Measurements from ENCODE around the gene CAPN5. TPM values are rescaled to one million over a fixed set of nuclear protein-coding genes. Genes with fewer than 3 reads are reported as not detected.
"Not testable (repeated sequence)": the region's sequence is repeated elsewhere in the genome, so short reads cannot be mapped to it uniquely, and the experiment has no call there.

The CAPN5 gene
- total RNA-seq, result 30.4 TPM

DNA sequence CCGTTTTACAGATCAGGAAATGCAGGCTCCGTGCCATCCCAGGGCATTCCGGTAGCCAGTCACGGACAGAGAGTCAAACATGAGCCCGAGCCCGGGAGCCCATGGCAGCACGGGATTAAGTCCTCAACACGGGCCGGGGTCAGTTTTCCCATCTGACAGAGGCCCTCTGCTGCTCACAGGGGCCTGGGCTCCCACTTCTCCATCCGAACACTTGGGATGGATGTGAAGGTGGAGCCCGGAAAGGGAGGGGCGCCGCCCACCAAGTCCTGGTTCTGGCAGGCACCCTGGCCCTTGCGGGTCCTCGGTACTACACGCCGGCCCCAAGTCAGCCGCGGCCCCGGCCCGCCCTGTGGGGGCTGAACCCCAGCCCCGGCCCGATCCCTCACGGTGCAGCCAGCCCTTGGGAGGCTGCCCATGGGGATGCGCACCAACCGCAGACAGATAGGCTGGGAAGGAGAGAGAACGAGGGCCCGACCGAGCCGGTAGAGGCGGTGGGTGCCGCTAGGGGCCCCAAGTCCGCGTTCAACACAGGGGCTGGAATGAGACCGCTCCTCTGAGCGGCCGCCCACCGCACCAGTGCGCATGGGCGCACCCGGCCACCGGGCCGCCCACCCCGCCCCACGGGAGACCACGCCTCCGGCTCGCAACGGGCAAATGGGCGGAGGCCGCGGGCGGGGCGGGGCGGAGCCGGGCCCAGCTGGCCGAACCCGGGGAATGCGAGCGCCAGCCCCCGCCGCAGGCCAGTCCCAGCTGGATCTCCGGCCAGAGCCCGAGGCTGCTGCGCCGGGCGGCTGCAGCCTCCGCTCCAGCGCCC lies at the start of gene CAPN5:
CAPN5 (plus strand) TSS at position 743 of the 814 bp plus-strand sequence. CDS start 17,916 bp downstream, outside the sequence.
- peak; percentile 93 for ATAC-seq

DNA sequence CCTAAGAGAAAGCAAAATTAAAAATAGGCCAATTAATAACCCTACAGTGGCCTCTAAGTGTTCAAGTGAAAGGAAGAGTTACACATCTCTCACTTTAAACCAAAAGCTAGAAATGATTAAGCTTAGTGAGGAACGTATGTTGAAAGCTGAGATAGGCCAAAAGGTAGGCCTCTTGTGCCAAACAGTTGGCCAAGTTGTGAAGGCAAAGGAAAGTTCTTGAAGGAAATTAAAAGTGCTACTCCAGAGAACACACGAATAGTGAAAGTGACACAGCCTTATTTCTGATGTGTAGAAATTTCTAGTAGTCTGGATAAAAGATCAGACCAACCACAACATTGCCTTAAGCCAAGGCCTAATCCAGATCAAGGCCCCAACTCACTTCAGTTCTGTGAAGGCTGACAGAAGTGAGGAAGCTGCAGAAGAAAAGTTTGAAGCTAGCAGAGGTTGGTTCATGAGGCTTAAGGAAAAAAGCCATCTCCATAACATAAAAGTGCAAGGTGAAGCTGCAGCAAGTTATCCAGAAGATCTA lies 48.3 kb upstream of the CAPN5 start:
- not testable (repeated sequence) for ATAC-seq

DNA sequence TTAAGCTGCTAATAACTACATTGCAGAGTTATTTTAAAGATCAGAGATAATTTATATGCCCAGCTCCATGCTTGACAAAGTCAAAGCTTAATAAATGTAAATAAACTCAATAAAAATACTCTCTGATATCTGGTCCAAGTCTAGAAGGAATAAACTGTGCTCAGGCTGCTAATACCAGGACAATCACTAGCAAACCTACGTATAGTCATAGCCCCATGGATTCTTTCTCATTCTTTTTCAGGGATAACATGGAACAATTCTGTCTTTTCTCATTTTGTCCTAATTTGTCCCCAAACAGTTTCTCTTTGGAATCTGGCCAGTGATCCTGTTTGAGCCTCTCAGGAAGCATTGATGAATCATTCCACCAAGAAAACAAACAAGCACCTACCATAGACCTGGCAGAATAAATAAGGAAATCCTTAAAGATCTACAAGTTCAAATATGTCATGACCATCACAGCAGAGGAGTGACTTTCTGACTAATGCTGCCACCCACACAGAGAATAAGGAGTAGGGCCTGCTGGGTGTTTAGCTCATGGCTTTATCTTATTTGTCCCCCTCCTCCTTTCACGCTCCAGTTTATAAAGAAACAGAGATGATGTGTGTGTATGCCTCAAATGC lies 46.7 kb upstream of the CAPN5 start:
- ATAC-seq, result peak; percentile 93

DNA sequence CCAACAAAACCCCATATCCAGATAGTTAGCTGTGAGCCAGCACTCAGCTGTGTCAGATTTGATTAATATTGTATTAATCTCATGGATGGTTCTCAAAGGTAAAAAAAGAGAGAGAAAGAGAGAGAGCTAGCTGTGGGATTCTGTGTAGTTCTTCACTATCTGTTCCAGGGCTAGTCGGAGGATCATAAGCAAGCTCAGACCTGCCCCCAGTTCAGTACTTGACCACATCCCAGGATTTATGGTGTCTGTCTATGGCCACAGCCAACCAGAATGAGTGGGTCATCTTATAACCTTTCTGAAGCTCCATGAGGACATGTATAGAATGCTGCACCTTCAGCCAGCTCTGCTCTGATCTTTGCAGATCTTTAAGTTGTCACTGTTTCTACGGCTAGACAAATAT lies 46.0 kb upstream of the CAPN5 start:
- peak; percentile 6 for ATAC-seq

DNA sequence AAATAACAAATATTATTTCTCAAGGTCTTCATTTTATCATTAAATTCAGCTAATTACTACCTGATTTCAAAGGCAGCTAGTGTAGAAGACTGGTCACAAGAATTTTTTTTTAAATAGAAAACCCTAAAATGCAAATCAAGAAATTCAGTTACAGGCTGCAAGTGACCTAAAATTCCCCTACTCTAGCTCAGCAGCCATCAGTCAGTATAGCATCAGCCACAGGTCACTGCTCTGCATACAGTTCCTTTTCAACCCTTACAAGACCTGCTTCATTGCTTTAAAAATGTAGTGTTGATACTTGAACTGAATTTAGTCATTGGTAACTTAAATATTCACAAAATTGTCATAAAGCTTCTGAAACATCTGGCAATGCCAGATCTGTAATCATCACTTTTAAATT lies 42.0 kb upstream of the CAPN5 start:
- ATAC-seq, result no peak

DNA sequence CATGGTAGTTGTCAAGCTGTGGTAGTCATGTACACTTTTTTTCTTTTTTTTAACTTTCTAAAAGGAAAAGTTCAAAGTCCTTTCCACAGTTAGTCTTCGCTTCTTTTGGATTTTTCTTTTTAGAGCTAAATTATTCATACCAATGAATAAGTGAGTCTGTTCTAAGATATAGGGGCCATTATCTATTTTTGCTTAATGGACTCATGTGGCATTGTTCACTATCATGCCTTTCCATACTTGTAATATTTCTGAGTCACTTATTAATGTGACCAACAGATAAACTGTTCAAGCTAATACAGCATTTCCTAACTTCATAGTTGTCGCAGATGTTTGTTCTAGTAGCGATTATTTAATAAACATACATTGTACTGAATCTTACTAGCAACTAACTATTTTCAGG lies 40.5 kb upstream of the CAPN5 start:
- no peak for ATAC-seq

DNA sequence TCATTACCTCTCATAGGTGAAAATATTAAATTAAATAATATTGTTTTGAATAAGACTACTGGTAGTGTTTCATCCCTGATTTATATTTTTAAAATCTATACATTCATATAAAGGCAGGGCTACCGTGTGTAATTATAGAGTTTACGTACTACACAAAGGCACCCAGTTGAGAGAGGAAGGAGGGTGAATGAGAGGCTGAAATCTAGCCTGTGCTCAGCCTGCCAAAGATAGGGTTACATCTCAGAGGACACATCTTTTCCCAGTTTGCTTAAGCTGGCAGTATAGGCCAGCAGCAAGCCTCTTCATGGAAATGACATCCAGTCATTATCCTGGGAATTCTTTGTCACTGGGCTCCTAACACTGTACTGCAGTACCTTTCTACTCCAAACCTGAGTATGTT lies 40.0 kb upstream of the CAPN5 start:
- no peak for ATAC-seq

DNA sequence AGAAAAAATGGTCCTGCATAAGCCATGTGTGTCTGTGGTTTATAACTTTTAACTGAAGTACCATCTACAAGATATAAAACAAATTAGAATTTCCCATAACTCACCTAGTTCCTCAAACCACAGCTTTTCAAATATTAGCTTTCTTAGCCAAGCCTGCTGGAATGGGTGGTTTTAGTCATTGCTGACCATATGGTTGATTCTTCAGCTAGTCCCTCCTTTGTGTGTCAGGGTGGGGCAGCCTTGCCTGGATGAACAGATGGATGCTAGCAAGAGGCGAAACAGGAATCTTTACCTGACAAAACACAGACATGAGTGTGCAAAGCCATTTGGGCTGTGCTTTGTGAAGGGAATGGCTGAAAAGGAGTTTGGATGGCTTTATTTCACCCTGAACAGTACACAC lies 39.5 kb upstream of the CAPN5 start:
- ATAC-seq, result peak; percentile 62

DNA sequence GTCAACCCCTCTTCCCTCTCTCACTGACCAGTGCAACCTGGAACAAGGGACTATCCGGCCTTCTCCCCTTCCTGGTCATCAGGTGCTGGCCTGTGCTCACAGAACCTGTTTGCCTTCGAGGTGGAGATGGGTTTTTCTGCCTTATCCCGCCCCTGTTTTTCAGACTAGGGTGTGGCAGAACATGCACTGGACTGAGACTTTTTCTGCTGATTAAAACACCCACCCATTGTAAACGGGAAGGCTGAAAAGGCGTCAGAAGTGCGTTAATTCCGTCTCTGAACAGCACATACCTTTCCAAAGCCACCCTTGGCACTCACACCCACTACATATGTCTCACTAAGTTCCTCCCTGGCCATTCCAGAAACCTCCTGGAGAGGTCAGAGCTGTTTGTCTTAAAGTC lies 36.9 kb upstream of the CAPN5 start:
- peak; percentile 89 for ATAC-seq

DNA sequence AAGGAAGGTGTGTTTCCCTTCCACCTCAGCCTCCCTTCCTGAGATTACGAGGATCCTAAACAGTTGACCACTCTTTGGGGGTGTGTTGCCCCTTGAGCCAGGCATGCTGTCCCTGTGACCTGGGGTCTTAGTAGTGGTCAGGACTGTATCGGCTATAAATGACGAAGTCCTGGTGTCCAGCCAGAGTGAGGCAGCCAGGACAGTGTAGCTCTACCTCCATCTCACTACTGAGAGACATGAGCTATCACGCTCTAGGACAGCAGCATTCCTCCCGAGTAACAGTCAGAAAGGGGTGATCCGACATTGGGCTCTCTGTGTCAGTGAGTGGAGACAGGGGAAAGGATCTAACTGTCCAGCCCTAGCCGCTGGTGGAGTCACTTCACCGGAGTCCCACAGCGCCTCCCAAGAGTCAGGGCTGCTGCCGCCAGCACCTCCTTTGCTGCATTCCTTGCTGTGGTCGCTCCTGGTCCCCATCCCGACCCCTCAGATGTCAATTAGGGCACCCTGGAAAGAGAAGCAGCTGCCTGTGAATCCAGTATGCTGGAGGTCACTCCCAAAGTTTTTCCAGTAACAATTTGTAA lies 35.8 kb upstream of the CAPN5 start:
- ATAC-seq, result peak; percentile 1

DNA sequence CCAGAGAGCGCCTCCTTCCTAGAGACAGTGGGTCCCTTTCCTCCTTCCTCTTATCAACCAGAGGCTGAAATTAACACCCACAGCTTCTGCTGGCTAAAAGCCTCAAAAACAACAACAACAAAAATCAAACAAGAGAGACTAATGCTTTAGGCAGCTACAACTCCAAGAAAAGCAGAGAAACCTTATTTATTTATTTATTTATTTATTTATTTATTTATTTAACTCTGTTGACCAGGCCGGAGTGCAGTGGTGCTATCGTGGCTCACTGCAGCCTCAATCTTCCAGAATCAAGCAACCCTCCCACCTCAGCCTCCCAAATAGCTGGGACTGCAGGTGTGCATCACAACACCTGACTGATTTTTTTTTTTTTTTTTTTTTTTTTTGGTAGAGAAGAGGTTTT lies 35.2 kb upstream of the CAPN5 start:
- no peak for ATAC-seq

DNA sequence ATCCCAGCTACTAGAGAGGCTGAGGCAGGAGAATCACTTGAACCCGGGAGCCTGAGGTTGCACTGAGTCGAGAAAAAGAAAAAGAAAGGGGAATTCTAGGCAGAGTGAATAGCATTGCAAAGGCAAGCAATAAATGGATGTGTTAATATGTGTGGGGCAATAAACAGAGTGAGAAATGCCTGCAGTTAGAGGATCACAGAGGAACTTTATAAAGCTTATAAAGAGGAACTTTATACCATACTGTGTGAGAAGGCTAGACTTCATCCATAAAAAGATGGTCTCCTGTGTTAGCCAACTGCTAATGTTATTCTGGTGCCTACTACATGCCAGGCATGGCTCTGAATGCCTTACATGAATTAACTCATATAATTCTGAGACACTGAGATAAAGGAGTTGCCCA lies 31.7 kb upstream of the CAPN5 start:
- ATAC-seq, result no peak

DNA sequence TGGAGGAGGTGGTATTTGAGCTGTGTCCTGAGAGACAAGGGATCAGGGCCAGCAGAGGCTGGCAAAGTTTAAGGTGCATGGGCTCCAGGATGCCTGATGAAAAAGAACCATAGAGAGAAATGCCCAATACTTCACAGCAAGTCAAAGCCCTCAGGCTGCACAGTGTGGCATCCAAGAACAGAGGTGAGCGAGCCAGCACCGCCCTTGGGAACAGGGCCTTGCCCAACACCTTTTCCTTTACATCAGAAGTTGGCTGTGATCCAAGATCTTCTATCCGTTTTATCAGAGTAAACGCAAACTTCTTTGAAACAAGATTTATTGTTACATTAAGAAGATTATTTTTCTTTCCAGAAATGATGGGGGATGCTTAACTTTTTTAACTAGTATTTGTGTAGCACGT lies 31.2 kb upstream of the CAPN5 start:
- ATAC-seq, result peak; percentile 74

DNA sequence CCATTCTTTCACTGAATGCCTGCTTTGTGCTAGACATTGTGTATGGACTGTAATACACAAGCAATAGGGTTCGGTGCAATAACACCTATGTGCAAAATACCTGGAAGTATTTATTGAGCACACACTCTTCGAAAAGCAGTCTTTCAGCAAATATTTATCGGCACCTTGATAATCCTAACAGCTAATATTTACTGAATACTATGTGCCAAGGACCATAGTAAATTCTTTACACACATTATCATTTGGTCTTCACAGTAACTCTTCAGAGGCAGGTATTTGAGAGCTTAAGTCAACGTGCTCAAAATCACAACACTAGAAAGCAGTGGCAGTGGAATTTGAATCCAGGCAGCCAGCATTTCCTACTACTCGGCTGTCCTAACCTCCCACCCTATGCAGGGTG lies 30.4 kb upstream of the CAPN5 start:
- ATAC-seq, result no peak

DNA sequence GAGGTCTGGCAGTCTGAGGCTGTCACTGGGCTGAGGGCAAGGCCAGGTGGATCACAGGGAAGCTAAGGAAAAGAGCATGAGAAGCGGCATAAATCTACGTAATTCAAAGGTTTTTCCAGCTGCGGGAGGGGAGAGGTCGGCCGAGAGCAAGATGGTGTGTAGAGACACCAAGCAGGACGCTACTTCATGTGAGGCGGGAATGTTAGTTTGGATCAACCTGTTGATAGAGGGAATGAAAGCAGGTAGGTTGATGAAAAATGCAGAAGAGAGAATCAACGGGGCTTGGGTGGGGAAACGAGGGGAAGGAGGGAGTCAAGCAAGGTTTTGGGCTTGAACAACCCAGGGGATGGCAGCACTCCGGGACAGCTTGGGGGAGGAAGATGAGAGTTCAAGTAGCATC lies 29.7 kb upstream of the CAPN5 start:
- no peak for ATAC-seq

DNA sequence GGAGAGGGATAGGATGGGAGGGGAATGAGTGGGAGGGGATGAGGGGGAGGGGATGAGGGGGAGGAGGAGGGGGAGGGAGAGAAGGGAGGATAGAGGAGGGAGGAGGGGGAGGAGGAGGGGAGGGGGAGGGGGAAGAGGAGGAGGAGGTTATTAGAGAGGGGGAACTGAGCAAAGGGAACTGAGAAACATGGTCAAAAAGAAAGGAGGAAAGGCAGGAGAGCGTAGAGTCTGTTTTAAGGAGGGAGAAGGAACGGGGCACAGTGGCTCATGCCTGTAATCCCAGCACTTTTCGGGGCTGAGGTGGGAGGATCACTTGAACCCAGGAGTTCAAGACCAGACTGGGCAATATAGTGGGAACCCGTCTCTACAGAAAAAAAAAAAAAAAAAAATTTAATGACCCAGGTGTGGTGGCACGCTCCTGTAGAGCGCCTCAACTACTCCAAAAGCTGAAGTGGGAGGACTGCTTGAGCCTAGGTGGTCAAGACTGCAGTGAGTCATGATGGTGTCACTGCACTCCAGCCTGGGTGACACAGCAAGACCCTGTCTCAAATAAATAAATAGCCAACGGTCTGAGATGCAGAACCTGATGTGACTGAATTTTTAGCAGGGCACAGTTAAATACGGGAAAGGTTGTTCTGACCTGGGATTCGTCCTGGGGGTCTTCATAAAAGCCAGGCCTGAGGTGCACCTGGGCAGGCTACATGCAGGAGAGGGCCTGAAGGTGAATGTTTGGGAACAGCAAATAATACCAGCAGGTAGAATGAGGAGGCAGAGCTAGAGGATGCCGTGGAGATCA lies 28.5 kb upstream of the CAPN5 start:
- no peak for ATAC-seq

DNA sequence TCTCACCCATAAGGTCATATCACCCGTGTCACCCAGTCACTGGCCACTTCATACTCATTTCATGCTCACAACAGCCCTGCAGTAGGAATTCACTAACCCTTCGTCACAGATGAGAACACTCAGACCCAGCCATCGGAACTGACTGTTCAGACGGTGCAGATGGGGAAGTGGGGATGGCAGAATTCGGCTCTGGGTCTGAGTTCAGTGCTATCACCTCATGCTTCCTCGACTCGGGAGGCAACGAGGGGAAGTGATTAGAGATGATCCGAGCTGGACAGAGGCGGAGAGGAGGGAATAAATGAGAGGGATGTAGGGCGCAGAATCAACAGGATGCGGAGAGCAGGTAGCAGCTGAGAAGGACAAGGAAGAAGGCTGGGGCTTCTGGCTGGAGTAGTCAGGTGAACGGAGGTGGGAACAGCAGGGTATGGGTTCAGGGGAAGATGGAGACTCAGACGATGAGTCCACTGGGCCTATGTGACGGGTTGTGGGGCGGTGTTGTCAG lies 27.9 kb upstream of the CAPN5 start:
- ATAC-seq, result no peak

DNA sequence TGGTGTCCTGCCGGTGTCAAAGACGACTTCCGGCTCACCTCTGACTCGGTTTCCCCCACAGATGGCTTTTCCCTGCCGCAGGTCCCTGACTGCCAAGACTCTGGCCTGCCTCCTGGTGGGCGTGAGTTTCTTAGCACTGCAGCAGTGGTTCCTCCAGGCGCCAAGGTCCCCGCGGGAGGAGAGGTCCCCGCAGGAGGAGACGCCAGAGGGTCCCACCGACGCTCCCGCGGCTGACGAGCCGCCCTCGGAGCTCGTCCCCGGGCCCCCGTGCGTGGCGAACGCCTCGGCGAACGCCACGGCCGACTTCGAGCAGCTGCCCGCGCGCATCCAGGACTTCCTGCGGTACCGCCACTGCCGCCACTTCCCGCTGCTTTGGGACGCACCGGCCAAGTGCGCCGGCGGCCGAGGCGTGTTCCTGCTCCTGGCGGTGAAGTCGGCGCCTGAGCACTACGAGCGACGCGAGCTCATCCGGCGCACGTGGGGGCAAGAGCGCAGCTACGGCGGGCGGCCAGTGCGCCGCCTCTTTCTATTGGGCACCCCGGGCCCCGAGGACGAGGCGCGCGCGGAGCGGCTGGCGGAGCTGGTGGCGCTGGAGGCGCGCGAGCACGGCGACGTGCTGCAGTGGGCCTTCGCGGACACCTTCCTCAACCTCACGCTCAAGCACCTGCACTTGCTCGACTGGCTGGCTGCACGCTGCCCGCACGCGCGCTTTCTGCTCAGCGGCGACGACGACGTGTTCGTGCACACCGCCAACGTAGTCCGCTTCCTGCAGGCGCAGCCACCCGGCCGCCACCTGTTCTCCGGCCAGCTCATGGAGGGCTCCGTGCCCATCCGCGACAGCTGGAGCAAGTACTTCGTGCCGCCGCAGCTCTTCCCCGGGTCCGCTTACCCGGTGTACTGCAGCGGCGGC lies 27.0 kb upstream of the CAPN5 start:
- ATAC-seq, result peak; percentile 48

DNA sequence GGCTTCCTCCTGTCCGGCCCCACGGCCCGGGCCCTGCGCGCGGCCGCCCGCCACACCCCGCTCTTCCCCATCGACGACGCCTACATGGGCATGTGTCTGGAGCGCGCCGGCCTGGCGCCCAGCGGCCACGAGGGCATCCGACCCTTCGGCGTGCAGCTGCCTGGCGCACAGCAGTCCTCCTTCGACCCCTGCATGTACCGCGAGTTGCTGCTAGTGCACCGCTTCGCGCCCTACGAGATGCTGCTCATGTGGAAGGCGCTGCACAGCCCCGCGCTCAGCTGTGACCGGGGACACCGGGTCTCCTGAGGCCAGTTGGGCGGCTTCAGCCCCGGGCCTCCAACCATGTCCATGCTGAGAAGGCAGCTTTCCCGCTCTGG lies 26.4 kb upstream of the CAPN5 start:
- no peak for ATAC-seq

DNA sequence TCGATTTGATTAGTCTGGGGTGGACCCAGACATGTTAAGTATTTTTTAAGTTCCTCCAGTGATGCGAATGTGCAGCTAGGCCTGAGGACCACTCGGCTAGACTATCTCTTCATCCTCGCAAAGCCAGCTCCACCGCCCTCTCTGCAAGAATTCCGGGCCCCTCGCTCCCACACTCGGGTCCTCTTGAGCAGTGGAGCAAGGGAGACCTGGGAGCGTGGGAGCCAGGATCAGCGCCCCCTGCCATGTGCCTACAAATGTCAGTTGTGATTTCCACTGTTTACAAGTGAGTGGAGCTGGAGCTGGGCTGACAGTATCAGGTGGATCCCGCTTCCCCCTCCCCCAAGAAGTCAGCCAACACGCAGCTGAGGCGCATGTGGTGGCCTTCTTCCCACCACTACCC lies 25.9 kb upstream of the CAPN5 start:
- ATAC-seq, result no peak

DNA sequence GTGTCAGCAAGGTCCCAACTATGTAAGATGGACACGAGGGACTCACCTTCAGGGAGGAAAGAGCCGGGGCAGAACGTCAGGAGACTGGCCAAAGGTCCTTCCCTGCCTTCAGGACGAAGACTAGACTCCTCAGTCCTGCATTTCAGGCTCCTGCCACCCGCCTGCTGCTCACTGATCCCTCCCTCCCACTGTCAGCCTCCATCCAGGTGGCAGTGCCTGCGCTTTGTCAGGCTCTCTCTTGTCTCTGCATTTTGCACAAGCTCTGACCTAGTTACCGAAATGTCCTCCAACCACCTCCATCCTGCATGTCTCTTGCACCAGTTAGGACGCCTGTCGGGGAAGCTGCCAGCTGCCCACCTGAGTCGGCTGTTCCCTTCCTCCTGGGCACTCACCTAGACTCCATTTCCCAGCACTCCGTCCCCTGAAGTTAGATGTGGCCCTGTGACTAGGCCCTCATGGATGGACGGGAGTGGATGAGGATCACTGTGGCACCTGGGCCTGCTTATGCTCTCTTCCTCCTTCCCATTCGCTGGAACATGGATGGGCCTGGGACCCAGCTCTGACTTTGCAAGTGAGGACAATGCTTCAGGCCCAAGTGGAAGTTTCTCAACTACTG lies 24.6 kb upstream of the CAPN5 start:
- no peak for ATAC-seq
